HG03097 (cell line): Measurements from ENCODE around the gene ATMIN.

Source experiments
- ATAC-seq: cut with Tn5 transposase; IDR thresholded peaks from one replicate; pipeline ENCODE4 v1.9.1; 2021; ENCODE audit not compliant: unreplicated experiment, low FRiP score

ATMIN gene

GRCh38 chr16:81061871-81062608, 26.4 kb downstream of the ATMIN start:
- no peak for ATAC-seq

- no peak for ATAC-seq
Observed at GRCh38 chr16:81066681-81067080, 31.0 kb downstream of the ATMIN start.

DNA sequence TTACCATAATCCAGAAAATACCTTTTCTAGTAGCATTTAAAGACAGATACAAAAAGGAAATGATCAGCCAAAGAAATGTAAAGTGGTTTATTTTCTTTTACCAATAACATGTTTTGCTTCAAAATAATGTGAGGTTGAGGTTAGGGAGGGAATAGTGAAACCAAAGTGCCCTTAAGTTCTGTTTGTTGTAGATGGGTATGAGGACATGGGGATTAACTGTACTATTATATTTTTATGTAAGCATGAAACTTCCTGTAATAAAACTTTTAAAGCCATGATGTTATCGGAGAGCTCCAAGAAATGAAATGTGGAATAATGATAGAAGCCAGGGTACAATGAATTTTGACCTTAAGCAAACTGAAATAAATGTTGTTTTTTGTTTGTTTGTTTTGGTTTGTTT, 31.5 kb downstream of the ATMIN start:
- no peak for ATAC-seq

DNA sequence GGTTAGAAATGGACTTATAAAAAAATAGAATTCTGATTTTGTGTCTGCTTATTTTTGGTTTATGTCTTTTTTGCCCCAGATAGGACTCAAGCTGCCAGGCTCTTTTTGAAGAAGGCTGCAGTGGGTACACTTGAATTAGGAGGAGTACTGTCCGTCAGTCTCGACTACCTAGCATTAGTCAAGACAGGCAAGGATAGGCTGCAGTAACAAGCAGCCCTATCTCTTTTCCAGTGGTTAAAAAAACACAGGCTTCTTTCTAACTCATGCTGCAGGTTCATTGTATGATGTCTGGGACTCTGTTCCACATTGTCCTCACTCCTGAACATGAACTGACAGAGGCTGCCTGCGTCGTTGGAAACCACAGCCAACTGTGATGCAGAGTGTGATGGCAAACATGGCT, 33.4 kb downstream of the ATMIN start:
- ATAC-seq = no peak

DNA sequence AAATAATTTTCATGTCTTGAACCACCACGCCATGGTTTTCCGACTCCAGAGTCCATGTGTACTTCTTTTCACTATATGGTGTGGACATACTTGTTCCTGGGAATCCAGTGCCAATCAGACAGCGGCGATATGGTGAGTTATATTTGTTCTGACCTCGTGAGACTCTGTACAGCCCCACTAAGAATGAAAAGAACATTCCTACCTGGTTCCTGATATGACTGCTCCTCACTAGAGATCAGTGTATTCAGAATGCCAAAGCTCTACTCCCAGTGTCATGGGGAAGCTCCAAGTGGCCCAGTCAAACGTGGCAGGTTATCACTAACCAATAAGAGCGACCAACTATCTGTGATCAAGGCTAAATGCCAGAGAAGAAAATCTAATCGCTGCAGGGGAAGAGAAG, 35.3 kb downstream of the ATMIN start:
- ATAC-seq = no peak

DNA sequence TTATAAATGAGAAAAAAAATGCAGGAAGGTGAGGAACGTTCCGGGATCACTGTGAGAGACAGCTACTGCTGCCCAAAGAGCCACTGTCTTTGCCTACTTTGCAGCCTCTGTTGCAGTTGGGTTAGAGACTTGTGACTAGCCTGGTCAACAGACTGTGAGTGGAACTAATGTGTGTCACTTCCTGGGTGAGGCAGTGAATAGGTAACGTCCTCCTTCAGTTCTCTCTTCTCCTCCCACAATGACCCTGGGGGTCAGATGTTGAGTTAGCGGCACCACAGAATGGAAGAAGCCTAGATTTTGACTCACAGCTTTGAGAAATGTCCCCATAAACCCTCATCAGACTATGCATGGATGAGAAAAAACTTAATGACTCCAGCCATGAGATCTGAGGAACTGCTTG, 36.2 kb downstream of the ATMIN start:
- ATAC-seq = no peak

GRCh38 chr16:81073560-81074330, 38.1 kb downstream of the ATMIN start:
- ATAC-seq = no peak

GRCh38 chr16:81076566-81077075, 41.0 kb downstream of the ATMIN start:
- peak; percentile 74 for ATAC-seq

- ATAC-seq = peak; percentile 97
Observed at GRCh38 chr16:81077076-81077940, 41.7 kb downstream of the ATMIN start, which contains the start of gene C16orf46. Gene C16orf46 (minus strand): TSS chr16:81077238. CDS start chr16:81063955, 13,283 bp downstream.

GRCh38 chr16:81080233-81080632, 44.6 kb downstream of the ATMIN start:
- no peak for ATAC-seq

- no peak for ATAC-seq
Observed at GRCh38 chr16:81081014-81081413, 45.4 kb downstream of the ATMIN start.

- ATAC-seq = no peak
Observed at GRCh38 chr16:81088836-81089235, 53.2 kb downstream of the ATMIN start.

DNA sequence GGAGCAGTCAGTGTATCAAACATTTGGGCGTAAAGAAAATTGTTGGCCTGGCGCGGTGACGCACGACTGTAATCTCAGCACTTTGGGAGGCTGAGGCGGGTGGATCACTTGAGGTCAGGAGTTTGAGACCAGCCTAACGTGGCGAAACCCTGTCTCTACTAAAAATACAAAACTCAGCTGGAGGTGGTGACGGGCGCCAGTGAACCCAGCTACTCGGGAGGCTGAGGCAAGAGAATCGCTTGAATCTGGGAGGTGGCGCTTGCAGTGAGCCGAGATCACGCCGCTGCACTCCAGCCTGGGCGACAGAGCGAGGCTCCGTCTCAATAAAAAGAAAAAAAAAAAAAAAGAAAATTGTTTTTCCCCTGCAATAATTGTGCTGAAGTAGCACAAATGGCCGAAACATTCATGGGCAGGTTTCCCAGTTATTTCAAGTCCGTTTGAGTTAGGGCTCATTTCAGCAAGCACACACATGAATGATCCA, 59.2 kb downstream of the ATMIN start:
- no peak for ATAC-seq

- ATAC-seq = peak; percentile 1
Observed at GRCh38 chr16:81095653-81095952, 60.0 kb downstream of the ATMIN start.

DNA sequence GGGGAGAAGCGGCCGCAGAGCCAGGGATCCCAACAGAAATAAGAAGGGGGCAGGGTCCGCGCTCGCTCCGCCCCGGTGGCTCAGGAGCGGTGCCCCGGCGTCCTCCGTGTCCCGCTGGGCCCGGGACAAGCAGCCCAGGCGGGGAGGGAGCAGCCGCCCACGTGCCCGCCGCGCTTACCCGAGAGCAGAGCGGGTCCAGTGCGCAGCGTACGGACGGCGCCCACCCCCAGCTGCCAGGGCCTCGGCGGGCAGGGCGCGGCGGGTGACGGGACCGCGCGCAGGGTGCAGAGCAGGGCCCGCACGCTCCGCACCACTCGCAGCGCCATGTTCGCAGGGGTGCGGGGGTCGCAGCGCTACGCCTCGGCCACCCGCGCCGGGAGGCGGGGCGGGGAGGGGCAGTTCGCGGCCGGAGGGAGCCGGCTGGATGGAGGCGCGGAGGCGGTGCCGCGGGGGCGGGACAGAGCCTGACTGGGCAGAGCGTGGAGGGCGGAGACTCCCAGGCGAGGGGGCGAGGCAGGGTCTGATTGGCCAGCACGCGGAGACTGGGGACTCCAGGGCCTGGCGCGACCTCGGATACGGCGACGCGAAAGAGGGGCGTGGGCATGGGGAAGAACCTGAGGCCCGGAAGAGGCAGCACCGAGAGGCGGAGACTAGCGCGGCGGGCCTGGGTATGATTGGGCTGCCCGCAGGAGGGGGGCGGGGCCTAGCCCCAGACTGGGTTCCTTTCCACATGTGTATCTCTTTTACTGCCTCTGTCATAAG, 60.5 kb downstream of the ATMIN start, which contains the start of gene GCSH:
TSS of gene GCSH (minus strand) at position 443 of the 762 bp plus-strand sequence. CDS start at position 326, 117 bp downstream.
- ATAC-seq = peak; percentile 99

DNA sequence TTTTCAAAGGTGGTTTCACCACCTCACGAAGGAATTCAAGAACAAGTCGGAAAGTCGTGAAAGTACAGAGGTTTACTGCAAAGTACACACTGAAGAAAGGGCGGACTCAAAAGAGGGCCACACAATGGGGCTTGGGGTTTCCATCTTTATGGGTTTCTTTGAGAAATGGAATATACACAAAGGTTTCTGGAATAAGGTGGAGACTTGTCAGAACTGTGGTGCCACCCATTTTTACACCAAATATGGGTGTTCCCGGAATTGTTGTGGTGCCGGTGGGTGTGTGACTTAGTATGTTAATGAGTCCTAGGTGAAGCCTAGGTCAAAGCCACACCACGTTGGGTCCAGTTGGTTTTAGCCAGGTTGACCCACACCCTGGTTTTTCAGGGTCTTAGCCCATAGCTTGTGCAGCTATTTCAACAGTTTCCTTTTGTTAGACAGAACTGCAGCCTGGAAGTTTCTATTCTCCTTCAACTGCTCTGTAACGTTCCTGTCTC, 61.1 kb downstream of the ATMIN start:
- no peak for ATAC-seq
